Glutamatergic neuron (in vitro differentiated cells): ENCODE data around the gene RNU1-3. TPM values are rescaled to one million over a fixed set of nuclear protein-coding genes. Genes with fewer than 3 reads are reported as not detected.
"Not testable (repeated sequence)": the region's sequence is repeated elsewhere in the genome, so short reads cannot be mapped to it uniquely, and the experiment has no call there.

Source experiments
- DNase-seq: peaks from one replicate; pipeline ENCODE4 v3.0.0; 2022
- H3K27ac Mint-ChIP-seq: one replicate; pipeline ENCODE4 v1.8.0; 2020; ENCODE audit warnings: mild to moderate bottlenecking, mixed read lengths, inconsistent platforms; ENCODE audit not compliant: unreplicated experiment
- H3K27me3 Mint-ChIP-seq: one replicate; pipeline ENCODE4 v1.8.0; 2020; ENCODE audit warnings: mild to moderate bottlenecking, moderate library complexity, mixed read lengths, inconsistent platforms; ENCODE audit not compliant: unreplicated experiment
- H3K36me3 Mint-ChIP-seq: one replicate; pipeline ENCODE4 v1.8.0; 2020; ENCODE audit warnings: mild to moderate bottlenecking, mixed read lengths, inconsistent platforms; ENCODE audit not compliant: unreplicated experiment
- H3K4me1 Mint-ChIP-seq: one replicate; pipeline ENCODE4 v1.8.0; 2020; ENCODE audit warnings: mild to moderate bottlenecking, low read depth, mixed read lengths, inconsistent platforms; ENCODE audit not compliant: unreplicated experiment
- H3K4me3 Mint-ChIP-seq: one replicate; pipeline ENCODE4 v1.8.0; 2020; ENCODE audit warnings: mild to moderate bottlenecking, mixed read lengths, inconsistent platforms; ENCODE audit not compliant: unreplicated experiment
- H3K9me3 Mint-ChIP-seq: one replicate; pipeline ENCODE4 v1.8.0; 2020; ENCODE audit warnings: mild to moderate bottlenecking, moderate library complexity, mixed read lengths, inconsistent platforms; ENCODE audit not compliant: unreplicated experiment
- CTCF ChIP-seq: fragments of 200-600 bp; sonication (generic); IDR thresholded peaks from one replicate; pipeline ENCODE4 v1.5.0; 2021; ENCODE audit not compliant: partially characterized antibody, unreplicated experiment
- total RNA-seq: library from RNA; stranded (reverse); fragmentation: NEBNext Ultra II Directional; extraction: Animal tissue kit (Norgen Biotek cat#: 25700); gene quantifications from one replicate; pipeline ENCODE4 v1.2.1, GENCODE V29; 2021; ENCODE audit not compliant: unreplicated experiment

RNU1-3 gene
- total RNA-seq, 1 donor from 2014 or later = 3,598 TPM

GRCh38 chr1:16628361-16629111 is 38.2 kb downstream of the RNU1-3 start:
- TF ChIP-seq CTCF = no peak
- Mint-ChIP-seq H3K9me3 (peaks cover 6% of the 10 kb centered on the region), H3K4me3 (no peak overlapping the region), H3K36me3 (peaks cover 8% of the 10 kb centered on the region), H3K27me3 (peaks cover 7% of the 10 kb centered on the region), H3K27ac (no peak overlapping the region), H3K4me1 (peaks cover 5% of the 10 kb centered on the region)
- DNase-seq = no peak

- peak overlapping the region; percentile 0 for H3K27ac Mint-ChIP-seq
- not testable (repeated sequence) for H3K4me1 Mint-ChIP-seq
These were observed 40.3 kb downstream of the RNU1-3 start for GRCh38 chr1:16626409-16626983.

GRCh38 chr1:16625497-16626408 is 41.0 kb downstream of the RNU1-3 start:
- DNase-seq = no peak
- H3K36me3 Mint-ChIP-seq = peaks cover 8% of the 10 kb centered on the region
- H3K4me3 Mint-ChIP-seq = no peak overlapping the region

More at GRCh38 chr1:16626409-16626983, 40.3 kb downstream of the RNU1-3 start:
- not testable (repeated sequence) for H3K36me3 Mint-ChIP-seq, H3K27me3 Mint-ChIP-seq, DNase-seq, H3K4me3 Mint-ChIP-seq, H3K9me3 Mint-ChIP-seq

GRCh38 chr1:16623812-16624719 is 42.7 kb downstream of the RNU1-3 start:
- not testable (repeated sequence) for H3K27me3 Mint-ChIP-seq, H3K4me1 Mint-ChIP-seq, H3K4me3 Mint-ChIP-seq, H3K9me3 Mint-ChIP-seq, H3K36me3 Mint-ChIP-seq, H3K27ac Mint-ChIP-seq
- peak; percentile 33 for DNase-seq

More at GRCh38 chr1:16625497-16626408, 41.0 kb downstream of the RNU1-3 start:
- peaks cover 7% of the 10 kb centered on the region for H3K27me3 Mint-ChIP-seq
- no peak overlapping the region for H3K27ac Mint-ChIP-seq
- peaks cover 6% of the 10 kb centered on the region for H3K9me3 Mint-ChIP-seq
- no peak for TF ChIP-seq CTCF
- H3K4me1 Mint-ChIP-seq = peaks cover 5% of the 10 kb centered on the region

GRCh38 chr1:16623337-16623736 is 43.4 kb downstream of the RNU1-3 start:
- H3K4me3 Mint-ChIP-seq, H3K27ac Mint-ChIP-seq, H3K27me3 Mint-ChIP-seq, H3K9me3 Mint-ChIP-seq, H3K4me1 Mint-ChIP-seq, H3K36me3 Mint-ChIP-seq, DNase-seq: not testable (repeated sequence)

GRCh38 chr1:16621681-16622315 is 45.0 kb downstream of the RNU1-3 start:
- DNase-seq, H3K4me1 Mint-ChIP-seq, H3K36me3 Mint-ChIP-seq, H3K27me3 Mint-ChIP-seq, H3K27ac Mint-ChIP-seq, H3K9me3 Mint-ChIP-seq, H3K4me3 Mint-ChIP-seq: not testable (repeated sequence)
